SU-DHL-6 (cell line): ENCODE data around the gene SDS.

Experiments
- H2AFZ ChIP-seq: fragments of 200-600 bp; sonication (generic); 2 replicates; pipeline ENCODE4 v1.6.1; 2014; ENCODE audit warnings: low read depth, mild to moderate bottlenecking, moderate library complexity, mixed read lengths, antibody characterized with exemption, low read length; ENCODE audit not compliant: severe bottlenecking
- H3F3A ChIP-seq: fragments of 200-600 bp; shearing (Covaris generic); 2 replicates; pipeline ENCODE4 v1.6.0; 2016; ENCODE audit warnings: antibody characterized with exemption, mild to moderate bottlenecking; ENCODE audit not compliant: insufficient read depth
- H3K27ac ChIP-seq: fragments of 200-600 bp; sonication (generic); 2 replicates; pipeline ENCODE4 v1.5.1; 2016; ENCODE audit warnings: low read depth, mild to moderate bottlenecking, low read length, moderate library complexity, mixed read lengths
- H3K27me3 ChIP-seq: fragments of 200-600 bp; sonication (generic), shearing (Covaris generic); 2 replicates; pipeline ENCODE4 v1.6.0; 2014; ENCODE audit warnings: mild to moderate bottlenecking, low read length
- H3K36me3 ChIP-seq: fragments of 200-600 bp; sonication (generic); 2 replicates; pipeline ENCODE4 v1.6.1; 2014; ENCODE audit warnings: mild to moderate bottlenecking, low read length, mixed read lengths
- H3K4me2 ChIP-seq: fragments of 300-600, 200-600 bp; shearing (Covaris generic), sonication (generic); 2 replicates; pipeline ENCODE4 v1.6.0; 2014; ENCODE audit warnings: low read length, low read depth, mild to moderate bottlenecking; ENCODE audit not compliant: poor library complexity, severe bottlenecking
- H3K4me3 ChIP-seq: fragments of 200-600 bp; sonication (generic); 2 replicates; pipeline ENCODE4 v1.5.1; 2014; ENCODE audit warnings: antibody characterized with exemption, low read length, mild to moderate bottlenecking, mixed read lengths; ENCODE audit not compliant: insufficient read depth, poor library complexity, severe bottlenecking
- H3K79me2 ChIP-seq: fragments of 200-600 bp; sonication (generic); 2 replicates; pipeline ENCODE4 v1.6.1; 2014; ENCODE audit warnings: mild to moderate bottlenecking, low read length, moderate library complexity; ENCODE audit not compliant: insufficient read depth
- H3K9ac ChIP-seq: fragments of 200-600 bp; sonication (generic); 2 replicates; pipeline ENCODE4 v1.7.0; 2014; ENCODE audit warnings: mild to moderate bottlenecking, low read length
- H3K9me2 ChIP-seq: fragments of 200-600 bp; sonication (generic); replicated peaks from 2 replicates; pipeline ENCODE4 v1.6.1; 2014; ENCODE audit warnings: low read length; ENCODE audit not compliant: insufficient read depth
- H3K9me3 ChIP-seq: fragments of 200-600 bp; sonication (generic); 2 replicates; pipeline ENCODE4 v1.6.1; 2014; ENCODE audit warnings: low read length, mixed read lengths; ENCODE audit not compliant: insufficient read depth
- H4K20me1 ChIP-seq: fragments of 200-600 bp; sonication (generic); 2 replicates; pipeline ENCODE4 v1.6.1; 2014; ENCODE audit warnings: low read depth, mild to moderate bottlenecking, antibody characterized with exemption, low read length, moderate library complexity, mixed read lengths
- EZH2phosphoT487 ChIP-seq: fragments of 200-600 bp; sonication (generic), shearing (Covaris generic); conservative IDR thresholded peaks from 2 replicates; pipeline ENCODE4 v1.6.1; 2018; ENCODE audit warnings: mild to moderate bottlenecking, antibody characterized with exemption, low read length, moderate library complexity, mixed read lengths
- TF ChIP-seq, protein P1 (sequence below): fragments of 200-600 bp; sonication (generic); IDR thresholded peaks from one replicate; pipeline ENCODE4 v1.5.1; 2017; ENCODE audit warnings: antibody characterized with exemption, mild to moderate bottlenecking, low read length, moderate library complexity; ENCODE audit not compliant: insufficient read depth, poor library complexity, severe bottlenecking

The SDS gene

DNA sequence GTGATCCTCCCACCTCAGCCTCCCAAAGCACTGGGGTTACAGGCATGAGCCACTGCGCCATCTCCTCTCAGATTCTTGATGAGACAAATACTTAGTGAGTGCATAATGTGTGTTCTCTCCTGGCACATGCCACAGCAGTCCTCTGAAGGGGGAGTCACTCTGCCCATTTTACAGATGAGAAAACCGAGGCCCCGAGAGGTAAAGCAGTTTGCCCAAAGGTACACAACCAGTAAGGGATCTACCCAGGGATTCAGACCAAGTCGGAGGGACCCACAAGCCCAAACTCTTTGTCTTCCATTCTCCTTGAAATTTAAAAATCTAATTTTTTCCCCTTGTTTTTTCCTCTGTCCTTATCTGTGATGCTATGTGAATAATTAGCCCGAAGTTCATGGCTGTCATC lies 39.0 kb downstream of the SDS start:
- TF ChIP-seq, protein P1, sequence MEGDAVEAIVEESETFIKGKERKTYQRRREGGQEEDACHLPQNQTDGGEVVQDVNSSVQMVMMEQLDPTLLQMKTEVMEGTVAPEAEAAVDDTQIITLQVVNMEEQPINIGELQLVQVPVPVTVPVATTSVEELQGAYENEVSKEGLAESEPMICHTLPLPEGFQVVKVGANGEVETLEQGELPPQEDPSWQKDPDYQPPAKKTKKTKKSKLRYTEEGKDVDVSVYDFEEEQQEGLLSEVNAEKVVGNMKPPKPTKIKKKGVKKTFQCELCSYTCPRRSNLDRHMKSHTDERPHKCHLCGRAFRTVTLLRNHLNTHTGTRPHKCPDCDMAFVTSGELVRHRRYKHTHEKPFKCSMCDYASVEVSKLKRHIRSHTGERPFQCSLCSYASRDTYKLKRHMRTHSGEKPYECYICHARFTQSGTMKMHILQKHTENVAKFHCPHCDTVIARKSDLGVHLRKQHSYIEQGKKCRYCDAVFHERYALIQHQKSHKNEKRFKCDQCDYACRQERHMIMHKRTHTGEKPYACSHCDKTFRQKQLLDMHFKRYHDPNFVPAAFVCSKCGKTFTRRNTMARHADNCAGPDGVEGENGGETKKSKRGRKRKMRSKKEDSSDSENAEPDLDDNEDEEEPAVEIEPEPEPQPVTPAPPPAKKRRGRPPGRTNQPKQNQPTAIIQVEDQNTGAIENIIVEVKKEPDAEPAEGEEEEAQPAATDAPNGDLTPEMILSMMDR: no peak
- TF ChIP-seq EZH2phosphoT487: no peak
- no peak overlapping the region for H3K9ac ChIP-seq

DNA sequence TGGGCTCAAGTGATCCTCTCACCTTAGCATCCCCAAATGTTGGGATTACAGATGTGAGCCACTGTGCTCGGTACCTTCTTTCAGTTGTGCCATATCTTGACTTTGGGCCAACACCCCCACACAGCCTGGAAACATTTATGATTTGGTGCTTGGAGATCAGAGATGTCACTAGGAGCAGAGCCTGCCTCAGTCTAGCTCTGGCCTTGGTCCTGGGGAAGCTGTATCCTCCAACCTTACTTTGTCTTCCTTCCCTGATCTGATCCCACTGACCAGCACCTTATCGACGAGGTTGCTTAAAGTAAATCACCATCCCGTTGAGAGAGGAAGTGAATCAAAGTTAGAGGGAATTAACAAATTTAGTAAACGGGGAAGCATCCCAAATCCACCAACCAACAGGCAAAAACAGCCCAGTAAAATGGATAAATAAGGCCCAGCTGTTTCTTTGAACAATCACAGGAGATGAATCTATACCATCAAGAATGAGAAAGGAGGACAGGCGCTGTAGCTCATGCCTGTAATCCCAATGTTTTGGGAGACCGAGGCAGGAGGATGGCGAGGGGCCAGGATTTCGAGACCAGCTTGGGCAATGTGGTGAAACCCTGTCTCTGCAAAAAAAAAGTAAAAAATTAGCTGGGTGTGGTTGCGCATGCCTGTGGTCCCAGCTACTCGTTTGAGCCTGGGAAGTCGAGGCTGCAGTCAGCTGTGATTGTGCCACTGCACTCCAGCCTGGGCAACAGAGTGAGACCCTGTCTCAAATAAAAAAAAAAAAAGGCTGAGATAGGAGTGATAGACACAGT lies 41.9 kb downstream of the SDS start:
- Histone ChIP-seq H3K36me3 (no peaks in the 10 kb centered on the region), H3K27me3 (no peaks in the 10 kb centered on the region), H4K20me1 (no peaks in the 10 kb centered on the region), H3K79me2 (no peaks in the 10 kb centered on the region), H3K4me3 (no peak overlapping the region), H3F3A (peaks cover 9% of the 10 kb centered on the region; the same call in 1 of the 2 replicates), H2AFZ (no peak overlapping the region), H3K9me2 (no peaks in the 10 kb centered on the region), H3K9me3 (no peaks in the 10 kb centered on the region), H3K27ac (no peak overlapping the region), H3K4me2 (no peak overlapping the region), H3K9ac (no peak overlapping the region)
- TF ChIP-seq EZH2phosphoT487: no peak
- TF ChIP-seq, protein P1: no peak

More for the DNA sequence above, 39.0 kb downstream of the SDS start:
- no peaks in the 10 kb centered on the region for H3F3A ChIP-seq
- no peaks in the 10 kb centered on the region for H3K9me3 ChIP-seq
- H3K27ac ChIP-seq: no peak overlapping the region
- H3K36me3 ChIP-seq: no peaks in the 10 kb centered on the region
- no peaks in the 10 kb centered on the region for H4K20me1 ChIP-seq
- no peak overlapping the region for H3K4me3 ChIP-seq
- no peaks in the 10 kb centered on the region for H3K9me2 ChIP-seq
- no peak overlapping the region for H2AFZ ChIP-seq
- H3K27me3 ChIP-seq: no peaks in the 10 kb centered on the region
- no peaks in the 10 kb centered on the region for H3K79me2 ChIP-seq
- no peak overlapping the region for H3K4me2 ChIP-seq

DNA sequence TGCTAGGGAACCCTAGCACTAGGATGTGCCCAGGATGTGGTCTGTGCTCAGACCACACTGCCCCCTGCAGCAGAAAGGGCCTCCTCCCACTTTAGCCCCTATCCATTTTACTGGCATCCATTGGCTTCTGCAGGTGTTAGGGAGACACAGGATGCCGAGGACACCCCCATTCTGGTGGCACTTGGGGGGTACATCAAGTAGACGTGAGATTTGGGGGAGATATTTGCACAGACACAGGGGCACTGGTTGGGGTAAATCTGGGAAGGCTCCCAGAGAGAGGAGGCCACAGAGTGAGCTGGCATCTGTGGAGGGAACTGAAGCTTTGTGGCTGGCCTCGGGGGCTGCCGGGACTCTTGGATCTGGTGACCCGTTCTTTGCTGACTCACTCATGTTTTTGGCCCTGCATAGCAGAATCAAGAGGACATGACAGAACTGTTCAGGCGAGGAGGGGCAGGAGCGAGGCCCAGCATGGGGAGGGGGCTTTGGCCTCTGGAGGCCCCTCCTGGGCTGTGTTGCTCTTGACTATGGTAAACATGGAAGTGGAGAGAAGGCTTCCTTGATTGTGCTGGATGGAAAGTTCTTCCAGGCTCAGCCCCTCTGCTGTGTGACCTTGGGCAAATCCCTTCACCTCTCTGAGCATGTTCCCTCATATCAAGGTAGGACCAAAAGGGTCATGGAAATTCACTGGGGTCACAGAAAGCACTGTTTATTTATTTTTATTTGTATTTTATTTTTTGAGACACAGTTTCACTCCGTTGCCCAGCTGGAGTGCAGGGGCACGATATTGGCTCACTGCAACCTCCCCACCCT lies 43.5 kb downstream of the SDS start:
- Histone ChIP-seq H3K9ac (no peak overlapping the region), H3K27me3 (no peaks in the 10 kb centered on the region), H3K4me2 (peak overlapping the region; percentile 66), H3F3A (peaks cover 9% of the 10 kb centered on the region; the same call in 1 of the 2 replicates), H4K20me1 (no peaks in the 10 kb centered on the region), H3K79me2 (no peaks in the 10 kb centered on the region), H3K4me3 (no peak overlapping the region), H3K9me2 (no peaks in the 10 kb centered on the region), H3K36me3 (no peaks in the 10 kb centered on the region), H2AFZ (no peak overlapping the region), H3K9me3 (no peaks in the 10 kb centered on the region), H3K27ac (no peak overlapping the region)
- TF ChIP-seq, protein P1: no peak
- no peak for TF ChIP-seq EZH2phosphoT487
